Vagina (tissue), 2 donors: ENCODE data around the gene GUSB.

ENCODE experiments used
- POLR2A ChIP-seq, 2 donors: fragments of 450-650 bp; IDR thresholded peaks; one replicate each; pipeline ENCODE4 v1.6.1; 2017; ENCODE audit warnings: antibody characterized with exemption in 2 of 2, mild to moderate bottlenecking in 2 of 2, moderate library complexity in 2 of 2
- POLR2AphosphoS5 ChIP-seq, 2 donors: sonication (generic); formaldehyde crosslinking; IDR thresholded peaks; one replicate each; pipeline ENCODE4 v1.9.0; 2017; ENCODE audit warnings: antibody characterized with exemption in 2 of 2, mild to moderate bottlenecking in 2 of 2, low read depth in 1 of 2; ENCODE audit not compliant: insufficient read depth in 1 of 2
- TF ChIP-seq, protein P1 (sequence below), 3 experiments: fragments of 450-650 bp in 2 of 3; fragments of 200-600 bp in 1 of 3; sonication (generic) in 1 of 3; IDR thresholded peaks; one replicate each; pipeline ENCODE4 v1.5.1; 2017 to 2019; ENCODE audit warnings: antibody characterized with exemption in 3 of 3, mild to moderate bottlenecking in 2 of 3, moderate library complexity in 2 of 3

DNA sequence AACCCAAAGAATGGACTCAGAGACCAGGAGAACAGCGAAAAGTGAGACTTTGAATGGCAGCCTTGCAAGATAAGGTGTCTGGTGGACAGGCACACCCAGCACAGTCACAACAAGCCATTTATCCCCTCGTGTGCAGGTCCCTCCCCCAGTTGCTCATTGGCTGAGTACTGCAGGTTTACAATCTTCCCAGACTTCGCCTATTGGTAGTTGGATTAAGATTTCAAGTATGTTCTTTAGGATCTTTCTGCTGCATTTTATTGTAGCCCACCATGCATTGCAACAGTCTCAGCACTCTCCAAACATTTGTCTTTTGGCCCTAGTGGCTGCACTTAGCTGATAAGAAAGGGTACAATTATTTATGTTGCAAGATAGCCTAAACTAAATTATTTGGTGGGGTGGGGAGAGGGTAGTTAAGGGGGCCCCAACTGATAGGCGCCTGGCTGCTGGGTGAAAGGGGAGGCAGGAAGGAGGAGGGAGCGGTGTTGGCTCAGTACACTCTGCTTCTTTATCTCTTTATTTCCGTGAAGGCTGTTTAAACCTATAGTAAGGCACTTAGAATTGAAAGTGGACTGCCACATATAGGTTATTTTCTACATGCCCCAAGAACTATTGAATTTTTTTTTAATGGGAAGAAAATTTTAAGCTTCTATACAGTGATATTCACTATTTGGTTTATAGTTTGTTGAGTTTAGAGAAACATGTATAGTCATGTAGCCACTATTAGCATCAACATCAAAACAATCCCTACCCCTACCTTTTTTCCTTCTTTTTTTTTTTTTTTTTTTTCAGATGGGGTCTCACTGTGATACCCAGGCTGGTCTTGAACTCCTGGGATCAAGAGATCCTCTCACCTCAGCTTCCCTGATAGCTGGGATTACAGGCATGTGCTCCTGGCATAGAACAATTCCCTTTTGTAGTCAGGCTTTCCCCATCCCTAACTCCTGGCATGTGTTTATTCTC, 54.2 kb downstream of the GUSB start:
- TF ChIP-seq, protein P1, sequence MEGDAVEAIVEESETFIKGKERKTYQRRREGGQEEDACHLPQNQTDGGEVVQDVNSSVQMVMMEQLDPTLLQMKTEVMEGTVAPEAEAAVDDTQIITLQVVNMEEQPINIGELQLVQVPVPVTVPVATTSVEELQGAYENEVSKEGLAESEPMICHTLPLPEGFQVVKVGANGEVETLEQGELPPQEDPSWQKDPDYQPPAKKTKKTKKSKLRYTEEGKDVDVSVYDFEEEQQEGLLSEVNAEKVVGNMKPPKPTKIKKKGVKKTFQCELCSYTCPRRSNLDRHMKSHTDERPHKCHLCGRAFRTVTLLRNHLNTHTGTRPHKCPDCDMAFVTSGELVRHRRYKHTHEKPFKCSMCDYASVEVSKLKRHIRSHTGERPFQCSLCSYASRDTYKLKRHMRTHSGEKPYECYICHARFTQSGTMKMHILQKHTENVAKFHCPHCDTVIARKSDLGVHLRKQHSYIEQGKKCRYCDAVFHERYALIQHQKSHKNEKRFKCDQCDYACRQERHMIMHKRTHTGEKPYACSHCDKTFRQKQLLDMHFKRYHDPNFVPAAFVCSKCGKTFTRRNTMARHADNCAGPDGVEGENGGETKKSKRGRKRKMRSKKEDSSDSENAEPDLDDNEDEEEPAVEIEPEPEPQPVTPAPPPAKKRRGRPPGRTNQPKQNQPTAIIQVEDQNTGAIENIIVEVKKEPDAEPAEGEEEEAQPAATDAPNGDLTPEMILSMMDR (IDR thresholded peaks at IDR 0.05), result no peak
- TF ChIP-seq POLR2A (IDR thresholded peaks at IDR 0.05), result no peak
- TF ChIP-seq POLR2AphosphoS5 (IDR thresholded peaks at IDR 0.05; ENCODE audit: insufficient read depth in 1 of 2, low read depth in 1 of 2), result no peak
